ENCODE data around the gene TUBA4A. TPM values are rescaled to one million over a fixed set of nuclear protein-coding genes. Genes with fewer than 3 reads are reported as not detected.
"Not testable (repeated sequence)": the region's sequence is repeated elsewhere in the genome, so short reads cannot be mapped to it uniquely, and the experiment has no call there.

Gene TUBA4A
- total and polyA plus RNA-seq, 2 experiments from 2014 or later: 4.7 to 10.5 TPM

DNA sequence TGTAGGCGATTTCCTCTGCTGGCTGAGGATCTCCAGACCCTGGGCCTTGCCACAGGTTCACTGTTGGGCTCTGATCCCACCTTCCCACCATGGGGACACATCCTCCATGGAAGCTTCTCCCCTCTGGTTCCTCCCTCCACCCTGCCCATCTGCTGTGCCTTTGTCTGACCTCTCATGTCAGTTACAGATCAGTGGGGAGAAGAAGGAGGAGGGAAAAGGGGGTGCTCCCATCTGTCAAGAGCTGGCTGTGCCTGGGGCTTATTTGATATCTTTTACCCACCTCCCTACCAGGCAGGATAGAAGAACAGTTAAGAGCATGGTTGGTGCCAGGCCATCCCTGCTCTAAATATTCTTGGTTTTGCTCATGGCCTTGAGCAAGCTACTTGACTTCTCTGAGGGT, 13.2 kb upstream of the TUBA4A start:
- Histone ChIP-seq H3K4me3 (no peak overlapping the region), H3K4me2 (no peak overlapping the region), H3K27me3 (no peaks in the 10 kb centered on the region), H3K36me3 (replicated peaks; ENCODE audit: insufficient read depth, low read depth) (no peaks in the 10 kb centered on the region), H2AFZ (no peak overlapping the region), H3K79me2 (no peaks in the 10 kb centered on the region), H4K20me1 (ENCODE audit: insufficient read depth, poor library complexity, severe bottlenecking) (no peaks in the 10 kb centered on the region), H3K9me3 (ENCODE audit: low read depth) (no peaks in the 10 kb centered on the region), H3K4me1 (ENCODE audit: insufficient read depth) (no peaks in the 10 kb centered on the region), H3K27ac (no peak overlapping the region), H3K9me2 (replicated peaks; ENCODE audit: insufficient read depth) (no peaks in the 10 kb centered on the region)
- no peak for DNase-seq (ENCODE audit: low spot score)
- TF ChIP-seq EZH2phosphoT487 (IDR thresholded peaks at IDR 0.05; ENCODE audit: low read depth, severe bottlenecking, unreplicated experiment) (no peak), EZH2 (IDR thresholded peaks at IDR 0.05; ENCODE audit: borderline replicate concordance) (no peak)
- TF ChIP-seq, protein P1, sequence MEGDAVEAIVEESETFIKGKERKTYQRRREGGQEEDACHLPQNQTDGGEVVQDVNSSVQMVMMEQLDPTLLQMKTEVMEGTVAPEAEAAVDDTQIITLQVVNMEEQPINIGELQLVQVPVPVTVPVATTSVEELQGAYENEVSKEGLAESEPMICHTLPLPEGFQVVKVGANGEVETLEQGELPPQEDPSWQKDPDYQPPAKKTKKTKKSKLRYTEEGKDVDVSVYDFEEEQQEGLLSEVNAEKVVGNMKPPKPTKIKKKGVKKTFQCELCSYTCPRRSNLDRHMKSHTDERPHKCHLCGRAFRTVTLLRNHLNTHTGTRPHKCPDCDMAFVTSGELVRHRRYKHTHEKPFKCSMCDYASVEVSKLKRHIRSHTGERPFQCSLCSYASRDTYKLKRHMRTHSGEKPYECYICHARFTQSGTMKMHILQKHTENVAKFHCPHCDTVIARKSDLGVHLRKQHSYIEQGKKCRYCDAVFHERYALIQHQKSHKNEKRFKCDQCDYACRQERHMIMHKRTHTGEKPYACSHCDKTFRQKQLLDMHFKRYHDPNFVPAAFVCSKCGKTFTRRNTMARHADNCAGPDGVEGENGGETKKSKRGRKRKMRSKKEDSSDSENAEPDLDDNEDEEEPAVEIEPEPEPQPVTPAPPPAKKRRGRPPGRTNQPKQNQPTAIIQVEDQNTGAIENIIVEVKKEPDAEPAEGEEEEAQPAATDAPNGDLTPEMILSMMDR (IDR thresholded peaks at IDR 0.05; ENCODE audit: poor library complexity): no peak
- 89% methylated on average over 1 of the region's 1 CpG for WGBS (ENCODE audit: low lambda C conversion rate, missing lambda C conversion rate)

DNA sequence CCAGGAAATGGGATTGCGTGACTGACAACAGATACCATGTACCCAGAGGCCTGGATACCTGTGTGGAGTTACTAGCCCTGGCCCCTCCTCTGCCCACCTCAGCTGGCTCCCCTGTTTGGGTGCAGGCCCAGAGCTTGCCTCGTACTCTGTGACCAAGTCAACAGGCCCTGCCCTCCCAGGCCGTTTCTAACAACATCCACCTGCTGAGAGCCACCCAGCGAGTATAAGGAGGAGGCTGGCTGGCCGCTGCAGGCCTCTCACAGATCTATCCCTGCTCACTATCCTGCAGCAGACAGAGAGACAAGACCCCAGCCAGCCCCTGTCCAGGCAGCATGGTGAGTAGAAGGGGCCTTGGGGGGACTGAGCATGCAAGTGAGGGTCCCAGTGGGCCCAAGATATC, 12.5 kb upstream of the TUBA4A start:
- H2AFZ ChIP-seq: no peak overlapping the region
- no peaks in the 10 kb centered on the region for H3K4me1 ChIP-seq (ENCODE audit: insufficient read depth)
- peaks cover 6% of the 10 kb centered on the region for H3K27me3 ChIP-seq
- TF ChIP-seq, protein P1 (IDR thresholded peaks at IDR 0.05; ENCODE audit: poor library complexity): no peak
- TF ChIP-seq EZH2 (IDR thresholded peaks at IDR 0.05; ENCODE audit: borderline replicate concordance) (no peak), EZH2phosphoT487 (IDR thresholded peaks at IDR 0.05; ENCODE audit: low read depth, severe bottlenecking, unreplicated experiment) (no peak)
- no peaks in the 10 kb centered on the region for H3K79me2 ChIP-seq
- WGBS (ENCODE audit: low lambda C conversion rate, missing lambda C conversion rate): 70% methylated on average over 5 of the region's 5 CpGs
- DNase-seq (ENCODE audit: low spot score): no peak
- no peak overlapping the region for H3K4me2 ChIP-seq
- H3K36me3 ChIP-seq (replicated peaks; ENCODE audit: insufficient read depth, low read depth): no peaks in the 10 kb centered on the region
- H3K27ac ChIP-seq: no peak overlapping the region
- H4K20me1 ChIP-seq (ENCODE audit: insufficient read depth, poor library complexity, severe bottlenecking): no peaks in the 10 kb centered on the region
- no peaks in the 10 kb centered on the region for H3K9me3 ChIP-seq (ENCODE audit: low read depth)
- no peak overlapping the region for H3K4me3 ChIP-seq
- no peaks in the 10 kb centered on the region for H3K9me2 ChIP-seq (replicated peaks; ENCODE audit: insufficient read depth)

DNA sequence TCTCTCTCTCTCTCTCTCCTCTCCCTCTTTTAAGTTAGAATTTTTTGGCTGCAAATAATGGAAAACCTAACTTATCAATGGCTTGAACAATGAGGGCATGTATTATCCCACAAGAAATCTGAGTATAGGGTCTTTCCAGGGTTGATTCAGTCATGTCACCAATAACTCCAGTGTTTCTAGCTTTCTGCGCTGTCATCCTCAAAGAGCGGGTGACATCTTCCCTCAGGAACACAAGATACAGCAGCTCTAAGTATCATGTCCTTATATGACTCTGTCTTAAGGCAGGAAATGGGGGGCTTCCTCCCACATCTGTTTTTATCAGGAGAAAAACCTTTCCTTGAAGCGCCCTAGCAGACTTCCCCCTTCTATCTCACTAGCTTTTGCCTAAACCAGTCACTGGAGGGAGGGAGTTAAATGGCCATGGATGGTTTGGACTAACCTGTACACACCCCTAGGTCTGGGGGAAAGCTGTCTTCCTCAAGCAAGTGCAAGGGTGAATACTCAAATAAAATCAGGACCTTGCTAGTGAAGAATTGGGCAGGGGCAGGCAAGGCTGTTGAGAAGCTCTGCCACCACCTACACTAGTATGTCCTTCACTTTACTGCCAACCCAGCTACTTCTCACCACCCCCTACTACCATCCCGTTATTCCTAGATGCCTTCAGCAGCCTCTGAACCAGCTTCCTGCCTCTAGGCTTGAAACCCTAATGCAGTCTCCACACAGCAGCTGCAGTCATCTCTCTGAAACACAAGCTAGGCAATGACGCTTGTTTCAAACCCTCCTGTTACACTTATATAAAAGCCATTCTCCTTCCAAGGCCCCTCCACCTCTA, 7.5 kb upstream of the TUBA4A start:
- DNase-seq (ENCODE audit: low spot score): no peak
- Histone ChIP-seq H3K9me2 (replicated peaks; ENCODE audit: insufficient read depth) (no peaks in the 10 kb centered on the region), H3K36me3 (replicated peaks; ENCODE audit: insufficient read depth, low read depth) (no peaks in the 10 kb centered on the region), H3K27me3 (peaks cover 18% of the 10 kb centered on the region), H3K79me2 (no peaks in the 10 kb centered on the region), H3K4me2 (no peak overlapping the region), H4K20me1 (ENCODE audit: insufficient read depth, poor library complexity, severe bottlenecking) (no peaks in the 10 kb centered on the region), H3K4me3 (no peak overlapping the region), H3K27ac (no peak overlapping the region), H3K9me3 (ENCODE audit: low read depth) (no peaks in the 10 kb centered on the region), H2AFZ (no peak overlapping the region), H3K4me1 (ENCODE audit: insufficient read depth) (no peaks in the 10 kb centered on the region)
- TF ChIP-seq, protein P1 (IDR thresholded peaks at IDR 0.05; ENCODE audit: poor library complexity): no peak
- TF ChIP-seq EZH2 (IDR thresholded peaks at IDR 0.05; ENCODE audit: borderline replicate concordance): no peak
- TF ChIP-seq EZH2phosphoT487 (IDR thresholded peaks at IDR 0.05; ENCODE audit: low read depth, severe bottlenecking, unreplicated experiment): no peak
- 81% methylated on average over 5 of the region's 5 CpGs for WGBS (ENCODE audit: low lambda C conversion rate, missing lambda C conversion rate)

DNA sequence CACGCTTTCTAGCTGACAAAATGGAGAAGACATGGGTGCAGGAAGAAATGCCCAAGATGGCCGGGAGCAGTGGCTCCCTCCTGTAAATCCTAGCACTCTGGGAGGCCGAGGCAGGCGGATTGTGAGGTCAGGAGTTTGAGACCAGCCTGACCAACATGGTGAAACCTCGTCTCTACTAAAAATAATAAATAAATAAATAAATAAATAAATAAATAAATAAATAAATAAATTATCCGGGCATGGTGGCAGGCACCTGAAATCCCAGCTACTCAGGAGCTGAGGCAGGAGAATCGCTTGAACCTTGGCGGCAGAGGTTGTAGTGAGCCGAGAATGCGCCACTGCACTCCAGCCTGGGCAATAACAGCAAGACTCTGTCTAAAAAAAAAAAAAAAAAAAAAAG, 5.2 kb upstream of the TUBA4A start:
- H3K4me1 ChIP-seq (ENCODE audit: insufficient read depth); H3K4me3 ChIP-seq; H4K20me1 ChIP-seq (ENCODE audit: insufficient read depth, poor library complexity, severe bottlenecking); DNase-seq (ENCODE audit: low spot score); H3K79me2 ChIP-seq; H3K27ac ChIP-seq; H3K9me2 ChIP-seq (replicated peaks; ENCODE audit: insufficient read depth); H2AFZ ChIP-seq; H3K36me3 ChIP-seq (replicated peaks; ENCODE audit: insufficient read depth, low read depth); H3K9me3 ChIP-seq (ENCODE audit: low read depth); H3K4me2 ChIP-seq: not testable (repeated sequence)
- WGBS (ENCODE audit: low lambda C conversion rate, missing lambda C conversion rate): 87% methylated on average over 10 of the region's 10 CpGs
- H3K27me3 ChIP-seq: peaks cover 41% of the 10 kb centered on the region

All from hepatocyte (in vitro differentiated cells).